Colonic mucosa (tissue), 4 donors: ENCODE measurements around the gene CNIH2. TPM values are rescaled to one million over a fixed set of nuclear protein-coding genes. Genes with fewer than 3 reads are reported as not detected.

Experiments
- DNase-seq: peaks from one replicate; pipeline ENCODE4 v3.0.0-alpha.2; 2020
- H3K27ac ChIP-seq: fragments of 200-600 bp; one replicate; pipeline ENCODE4 v1.8.0; 2021
- H3K27me3 ChIP-seq: fragments of 200-600 bp; one replicate; pipeline ENCODE4 v1.8.0; 2021
- H3K36me3 ChIP-seq: fragments of 200-600 bp; one replicate; pipeline ENCODE4 v1.8.0; 2021
- H3K4me1 ChIP-seq: fragments of 200-600 bp; one replicate; pipeline ENCODE4 v1.8.0; 2021; ENCODE audit warnings: mild to moderate bottlenecking
- H3K4me3 ChIP-seq: fragments of 200-600 bp; one replicate; pipeline ENCODE4 v1.8.0; 2021
- H3K9ac ChIP-seq, 2 donors: one replicate each; pipeline ENCODE4 v1.7.0; 2013; ENCODE audit warnings: control low read depth in 2 of 2, low read depth in 2 of 2, low read length in 2 of 2
- H3K9me3 ChIP-seq: fragments of 200-600 bp; one replicate; pipeline ENCODE4 v1.8.0; 2021
- intact Hi-C: fragments of 100-400 bp; cut with DNase I; formaldehyde crosslinking; loops from one replicate; pipeline ENCODE4 v1.14.1; 2022
- total RNA-seq, 2 donors: library from RNA; stranded (reverse); fragmentation: NEBNext Ultra II Directional in 1 of 2; extraction: Animal tissue kit (Norgen Biotek cat#: 25700) in 1 of 2; gene quantifications; one replicate each; pipeline ENCODE4 v1.2.1, GENCODE V29; 2021
- TF ChIP-seq, protein P1 (sequence below): fragments of 200-600 bp; IDR thresholded peaks from one replicate; pipeline ENCODE4 v1.8.0; 2022; ENCODE audit warnings: antibody characterized with exemption, mild to moderate bottlenecking
- donor health status: healthy.
- donor health status: DM: no; HTN: no; CAD: no.
- donor health status: DM: no; HTN: no; CAD: no.

The CNIH2 gene
- total RNA-seq: under 1 TPM; 0.58 to 0.67 TPM

DNA sequence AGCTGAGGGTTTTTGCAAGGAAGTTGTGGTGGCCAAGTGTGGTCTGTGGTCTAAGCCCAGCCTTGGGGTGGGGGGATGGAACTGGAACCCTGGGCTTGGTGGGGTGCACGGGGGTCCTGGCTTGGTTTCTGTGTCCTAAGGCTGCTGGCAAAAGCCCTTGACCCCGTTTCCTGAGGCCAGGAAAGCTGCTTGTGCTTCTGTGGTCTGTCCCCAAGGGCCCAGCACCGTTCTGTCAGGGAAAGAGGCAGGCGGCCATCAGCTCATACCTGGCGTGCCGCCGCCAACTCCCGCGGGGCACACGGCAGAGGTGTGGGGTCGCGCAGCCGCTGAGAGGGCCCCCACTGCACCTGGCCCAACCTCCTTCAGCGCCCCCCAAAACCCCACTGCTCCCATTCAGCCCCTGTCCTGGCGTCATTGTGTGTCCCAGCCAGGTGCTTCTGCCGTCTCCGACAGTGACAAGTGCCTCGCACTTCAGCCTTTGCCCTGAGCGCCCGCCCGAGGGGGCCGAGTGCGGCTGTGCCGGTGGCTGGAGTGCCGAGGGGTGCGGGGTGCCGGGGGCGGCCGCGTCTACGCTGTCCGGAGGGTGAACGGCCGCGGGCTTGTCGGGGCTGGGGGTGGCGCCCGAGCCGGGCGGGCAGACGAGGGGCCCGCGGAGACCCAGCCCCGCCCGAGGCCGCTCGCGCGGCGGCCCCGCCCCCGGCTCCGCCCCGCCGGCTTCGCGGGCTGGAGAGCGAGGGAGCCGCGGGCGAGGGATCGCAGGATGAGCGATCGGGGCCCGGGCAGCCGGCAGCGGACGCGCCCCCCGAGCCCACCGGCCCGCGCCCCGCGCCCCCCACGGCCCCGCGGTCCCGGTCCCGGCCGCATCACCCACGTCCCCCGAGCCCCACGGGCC lies at the start of gene CNIH2:
Gene CNIH2 (plus strand): TSS at position 705 of the 892 bp plus-strand sequence. CDS start 282 bp downstream, outside the sequence.
- Histone ChIP-seq H3K9ac (peak within 1 kb of the TSS in 1 of 2 donors; percentile 8), H3K27me3 (no peaks in the 10 kb centered on the region), H3K36me3 (peaks cover 13% of the 10 kb centered on the region), H3K4me1 (no peaks in the 10 kb centered on the region), H3K4me3 (peak within 1 kb of the TSS; percentile 24), H3K27ac (no peak within 1 kb of the TSS), H3K9me3 (no peaks in the 10 kb centered on the region)
- TF ChIP-seq, protein P1, sequence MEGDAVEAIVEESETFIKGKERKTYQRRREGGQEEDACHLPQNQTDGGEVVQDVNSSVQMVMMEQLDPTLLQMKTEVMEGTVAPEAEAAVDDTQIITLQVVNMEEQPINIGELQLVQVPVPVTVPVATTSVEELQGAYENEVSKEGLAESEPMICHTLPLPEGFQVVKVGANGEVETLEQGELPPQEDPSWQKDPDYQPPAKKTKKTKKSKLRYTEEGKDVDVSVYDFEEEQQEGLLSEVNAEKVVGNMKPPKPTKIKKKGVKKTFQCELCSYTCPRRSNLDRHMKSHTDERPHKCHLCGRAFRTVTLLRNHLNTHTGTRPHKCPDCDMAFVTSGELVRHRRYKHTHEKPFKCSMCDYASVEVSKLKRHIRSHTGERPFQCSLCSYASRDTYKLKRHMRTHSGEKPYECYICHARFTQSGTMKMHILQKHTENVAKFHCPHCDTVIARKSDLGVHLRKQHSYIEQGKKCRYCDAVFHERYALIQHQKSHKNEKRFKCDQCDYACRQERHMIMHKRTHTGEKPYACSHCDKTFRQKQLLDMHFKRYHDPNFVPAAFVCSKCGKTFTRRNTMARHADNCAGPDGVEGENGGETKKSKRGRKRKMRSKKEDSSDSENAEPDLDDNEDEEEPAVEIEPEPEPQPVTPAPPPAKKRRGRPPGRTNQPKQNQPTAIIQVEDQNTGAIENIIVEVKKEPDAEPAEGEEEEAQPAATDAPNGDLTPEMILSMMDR: no peak
- intact Hi-C loops: no loop called here
- DNase-seq: no peak

- intact Hi-C loops: no loop called here
- no peak overlapping the region for H3K27ac ChIP-seq
- TF ChIP-seq, protein P1: no peak
Measured at GRCh38 chr11:66228521-66228920, 49.5 kb upstream of the CNIH2 start.

DNA sequence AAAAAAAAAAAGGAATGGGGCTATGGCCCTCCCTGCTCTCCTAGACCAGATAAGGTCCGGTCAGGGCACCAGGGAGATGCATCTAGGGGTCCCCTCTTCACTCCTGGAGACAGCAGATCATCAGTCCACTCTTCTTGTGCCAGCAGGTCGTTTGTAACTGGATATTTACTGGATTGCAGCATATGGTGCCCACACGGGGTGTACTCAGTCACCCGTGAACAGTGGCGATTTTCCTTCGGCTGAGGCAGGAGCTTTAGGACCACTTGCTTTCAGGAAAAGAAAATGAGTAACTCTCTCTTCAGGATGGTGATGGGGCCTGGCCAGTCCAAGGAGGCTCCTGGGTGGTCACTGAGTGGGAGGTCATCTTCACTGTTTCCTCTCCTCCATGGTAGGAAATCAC lies 47.8 kb upstream of the CNIH2 start:
- H3K9ac ChIP-seq: no peak overlapping the region
- H3K27ac ChIP-seq: no peak overlapping the region
- no peaks in the 10 kb centered on the region for H3K9me3 ChIP-seq
- no peaks in the 10 kb centered on the region for H3K4me1 ChIP-seq
- no peak for DNase-seq
- TF ChIP-seq, protein P1: no peak
- intact Hi-C loops: no loop called here
- H3K27me3 ChIP-seq: no peaks in the 10 kb centered on the region
- no peaks in the 10 kb centered on the region for H3K36me3 ChIP-seq
- H3K4me3 ChIP-seq: no peak overlapping the region

More at GRCh38 chr11:66228521-66228920, 49.5 kb upstream of the CNIH2 start:
- Histone ChIP-seq H3K4me1 (no peaks in the 10 kb centered on the region), H3K9ac (no peak overlapping the region), H3K9me3 (no peaks in the 10 kb centered on the region), H3K27me3 (no peaks in the 10 kb centered on the region), H3K36me3 (no peaks in the 10 kb centered on the region), H3K4me3 (no peak overlapping the region)
- no peak for DNase-seq

DNA sequence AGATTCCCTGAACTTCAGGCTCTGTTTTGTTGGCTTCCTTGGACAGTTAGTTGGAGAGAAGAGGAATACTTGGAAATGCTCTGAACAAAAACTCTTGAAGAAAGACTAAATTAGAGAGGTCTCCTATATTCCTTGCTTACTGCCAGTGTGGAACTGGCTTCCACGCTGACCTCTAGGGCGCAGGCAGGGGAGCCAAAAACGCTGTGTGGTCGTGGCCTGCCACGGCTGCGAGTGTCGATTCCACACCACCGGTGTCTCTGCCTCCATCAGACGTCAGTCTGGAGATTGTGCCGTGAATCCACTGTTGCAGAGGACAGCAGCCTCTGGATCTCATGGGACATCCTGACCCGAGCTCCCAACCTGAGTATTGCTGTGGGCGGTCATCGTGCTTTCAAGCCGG lies 47.0 kb upstream of the CNIH2 start:
- Histone ChIP-seq H3K27me3 (no peaks in the 10 kb centered on the region), H3K4me3 (no peak overlapping the region), H3K36me3 (no peaks in the 10 kb centered on the region), H3K27ac (no peak overlapping the region), H3K9me3 (no peaks in the 10 kb centered on the region), H3K4me1 (no peaks in the 10 kb centered on the region), H3K9ac (no peak overlapping the region)
- intact Hi-C loops: no loop called here
- no peak for DNase-seq
- TF ChIP-seq, protein P1: no peak

- intact Hi-C loops: no loop called here
- no peak overlapping the region for H3K27ac ChIP-seq
- no peak for DNase-seq
- TF ChIP-seq, protein P1: no peak
- H3K9me3 ChIP-seq: no peaks in the 10 kb centered on the region
- H3K4me1 ChIP-seq: no peaks in the 10 kb centered on the region
- no peak overlapping the region for H3K9ac ChIP-seq
- no peaks in the 10 kb centered on the region for H3K36me3 ChIP-seq
- no peak overlapping the region for H3K4me3 ChIP-seq
- H3K27me3 ChIP-seq: no peaks in the 10 kb centered on the region
Measured at GRCh38 chr11:66231561-66231960, 46.4 kb upstream of the CNIH2 start.
